ENCODE measurements around the gene FLYWCH1. TPM values are rescaled to one million over a fixed set of nuclear protein-coding genes. Genes with fewer than 3 reads are reported as not detected.

The FLYWCH1 gene, protein sequence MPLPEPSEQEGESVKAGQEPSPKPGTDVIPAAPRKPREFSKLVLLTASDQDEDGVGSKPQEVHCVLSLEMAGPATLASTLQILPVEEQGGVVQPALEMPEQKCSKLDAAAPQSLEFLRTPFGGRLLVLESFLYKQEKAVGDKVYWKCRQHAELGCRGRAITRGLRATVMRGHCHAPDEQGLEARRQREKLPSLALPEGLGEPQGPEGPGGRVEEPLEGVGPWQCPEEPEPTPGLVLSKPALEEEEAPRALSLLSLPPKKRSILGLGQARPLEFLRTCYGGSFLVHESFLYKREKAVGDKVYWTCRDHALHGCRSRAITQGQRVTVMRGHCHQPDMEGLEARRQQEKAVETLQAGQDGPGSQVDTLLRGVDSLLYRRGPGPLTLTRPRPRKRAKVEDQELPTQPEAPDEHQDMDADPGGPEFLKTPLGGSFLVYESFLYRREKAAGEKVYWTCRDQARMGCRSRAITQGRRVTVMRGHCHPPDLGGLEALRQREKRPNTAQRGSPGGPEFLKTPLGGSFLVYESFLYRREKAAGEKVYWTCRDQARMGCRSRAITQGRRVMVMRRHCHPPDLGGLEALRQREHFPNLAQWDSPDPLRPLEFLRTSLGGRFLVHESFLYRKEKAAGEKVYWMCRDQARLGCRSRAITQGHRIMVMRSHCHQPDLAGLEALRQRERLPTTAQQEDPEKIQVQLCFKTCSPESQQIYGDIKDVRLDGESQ
- 10 to 100 TPM; 30.1 to 67.4 (median 46.8) TPM for total RNA-seq

DNA sequence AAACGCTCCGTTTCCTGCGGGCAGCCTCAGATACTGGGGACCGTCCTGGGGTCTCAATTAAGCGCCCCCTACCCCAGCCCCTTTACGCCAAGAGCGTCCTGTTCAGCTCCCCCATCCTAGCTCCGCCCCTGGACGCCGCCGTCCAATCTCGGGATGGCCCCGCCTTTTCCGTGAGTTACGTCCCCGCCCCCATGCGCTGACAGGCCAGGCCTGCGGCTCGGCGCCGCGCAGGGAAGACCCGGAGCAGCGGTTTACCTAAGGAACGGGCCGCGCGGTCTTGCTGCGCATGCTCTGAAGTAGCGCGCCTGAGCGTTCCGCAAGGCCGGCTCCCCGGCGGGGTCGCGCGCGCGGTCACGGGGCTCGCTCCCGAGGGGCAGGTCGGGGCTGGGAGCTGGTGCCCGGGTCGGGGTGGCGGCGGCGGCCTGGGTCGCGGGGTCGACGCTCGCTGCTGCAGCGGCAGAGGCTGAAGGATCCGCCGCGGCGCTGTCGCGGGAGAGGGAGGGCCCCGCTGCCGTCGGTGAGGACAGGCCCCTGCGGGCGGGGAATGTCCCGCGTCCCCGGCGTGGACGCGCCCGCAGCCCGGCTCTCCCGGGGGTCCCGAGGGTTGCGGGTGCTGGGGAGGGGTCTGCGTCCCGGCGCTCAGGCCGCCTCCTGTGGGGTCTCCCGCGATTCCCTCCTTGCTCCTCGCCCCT, at the start of gene FLYWCH1:
Gene FLYWCH1 (plus strand): TSS at position 294 of the 692 bp plus-strand sequence. CDS start 17,755 bp downstream, outside the sequence.
- peaks cover 0 to 15% (median 2%) of the 10 kb centered on the region in 4 donors for H3K4me1 ChIP-seq
- H3K36me3 ChIP-seq, result peaks cover 0 to 20% (median 0%) of the 10 kb centered on the region in 3 donors
- DNase-seq, result peak; percentile 99 to 100 (median 99)
- H3K4me3 ChIP-seq, result peak within 1 kb of the TSS; percentile 76 to 89 (median 87)
- peak within 1 kb of the TSS; percentile 80 to 89 (median 86) for H3K27ac ChIP-seq
- H3K9me3 ChIP-seq, result no peaks in the 10 kb centered on the region
- H3K27me3 ChIP-seq, result no peaks in the 10 kb centered on the region
- peak; percentile 51 to 65 for TF ChIP-seq POLR2A (IDR thresholded peaks at IDR 0.05)
- TF ChIP-seq, protein P1, sequence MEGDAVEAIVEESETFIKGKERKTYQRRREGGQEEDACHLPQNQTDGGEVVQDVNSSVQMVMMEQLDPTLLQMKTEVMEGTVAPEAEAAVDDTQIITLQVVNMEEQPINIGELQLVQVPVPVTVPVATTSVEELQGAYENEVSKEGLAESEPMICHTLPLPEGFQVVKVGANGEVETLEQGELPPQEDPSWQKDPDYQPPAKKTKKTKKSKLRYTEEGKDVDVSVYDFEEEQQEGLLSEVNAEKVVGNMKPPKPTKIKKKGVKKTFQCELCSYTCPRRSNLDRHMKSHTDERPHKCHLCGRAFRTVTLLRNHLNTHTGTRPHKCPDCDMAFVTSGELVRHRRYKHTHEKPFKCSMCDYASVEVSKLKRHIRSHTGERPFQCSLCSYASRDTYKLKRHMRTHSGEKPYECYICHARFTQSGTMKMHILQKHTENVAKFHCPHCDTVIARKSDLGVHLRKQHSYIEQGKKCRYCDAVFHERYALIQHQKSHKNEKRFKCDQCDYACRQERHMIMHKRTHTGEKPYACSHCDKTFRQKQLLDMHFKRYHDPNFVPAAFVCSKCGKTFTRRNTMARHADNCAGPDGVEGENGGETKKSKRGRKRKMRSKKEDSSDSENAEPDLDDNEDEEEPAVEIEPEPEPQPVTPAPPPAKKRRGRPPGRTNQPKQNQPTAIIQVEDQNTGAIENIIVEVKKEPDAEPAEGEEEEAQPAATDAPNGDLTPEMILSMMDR (IDR thresholded peaks at IDR 0.05), result peak in 1 of 6 experiments; percentile 22

DNA sequence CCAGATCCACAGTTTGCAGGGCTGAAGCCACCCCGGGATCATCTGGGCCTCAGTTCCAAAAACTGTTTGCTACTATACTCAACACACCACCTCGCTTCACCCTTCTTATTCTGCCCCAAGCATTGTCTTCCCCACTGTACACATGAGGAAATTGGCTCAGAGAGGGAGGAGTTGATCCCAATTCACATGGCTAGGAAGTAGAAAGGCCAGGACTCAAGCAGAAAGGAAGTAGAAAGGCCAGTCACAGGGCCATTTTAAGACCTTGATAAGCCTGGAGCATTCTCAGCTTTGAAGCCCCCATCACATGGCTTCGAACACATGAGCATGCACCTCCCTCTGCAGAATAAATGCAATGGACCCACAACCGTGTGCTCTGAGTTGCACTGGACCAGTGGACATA, 46.1 kb upstream of the FLYWCH1 start:
- H3K27me3 ChIP-seq, result no peaks in the 10 kb centered on the region
- TF ChIP-seq POLR2A (IDR thresholded peaks at IDR 0.05), result no peak
- TF ChIP-seq, protein P1 (IDR thresholded peaks at IDR 0.05), result no peak
- no peaks in the 10 kb centered on the region for H3K36me3 ChIP-seq
- H3K9me3 ChIP-seq, result no peaks in the 10 kb centered on the region
- H3K4me1 ChIP-seq, result peaks cover 0 to 5% (median 2%) of the 10 kb centered on the region in 4 donors
- no peak overlapping the region for H3K4me3 ChIP-seq
- no peak for DNase-seq
- H3K27ac ChIP-seq, result no peak overlapping the region

DNA sequence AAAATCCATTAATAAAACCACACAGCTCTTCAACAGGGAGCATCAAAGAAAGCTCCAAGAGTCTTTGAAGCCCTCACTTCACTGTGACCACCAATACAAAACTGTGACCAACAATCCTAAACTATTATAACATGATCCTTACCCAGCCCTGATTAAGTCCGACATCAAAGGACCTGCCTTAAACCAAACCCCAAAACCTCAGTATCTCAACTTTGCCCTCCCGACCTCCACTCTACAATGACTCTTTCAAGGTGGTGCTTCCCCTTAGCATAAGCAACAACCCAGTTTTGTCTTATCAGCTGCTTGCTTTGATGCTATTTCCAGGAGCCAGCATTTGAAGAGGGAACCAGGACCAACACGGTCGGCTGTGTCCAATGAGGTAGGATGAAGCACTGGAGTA, 45.3 kb upstream of the FLYWCH1 start:
- no peak overlapping the region for H3K4me3 ChIP-seq
- H3K36me3 ChIP-seq, result no peaks in the 10 kb centered on the region
- no peak overlapping the region for H3K27ac ChIP-seq
- peaks cover 0 to 5% (median 2%) of the 10 kb centered on the region in 4 donors for H3K4me1 ChIP-seq
- H3K27me3 ChIP-seq, result no peaks in the 10 kb centered on the region
- H3K9me3 ChIP-seq, result no peaks in the 10 kb centered on the region
- peak in 1 of 3 donors; percentile 34 for DNase-seq
- TF ChIP-seq POLR2A (IDR thresholded peaks at IDR 0.05), result no peak

DNA sequence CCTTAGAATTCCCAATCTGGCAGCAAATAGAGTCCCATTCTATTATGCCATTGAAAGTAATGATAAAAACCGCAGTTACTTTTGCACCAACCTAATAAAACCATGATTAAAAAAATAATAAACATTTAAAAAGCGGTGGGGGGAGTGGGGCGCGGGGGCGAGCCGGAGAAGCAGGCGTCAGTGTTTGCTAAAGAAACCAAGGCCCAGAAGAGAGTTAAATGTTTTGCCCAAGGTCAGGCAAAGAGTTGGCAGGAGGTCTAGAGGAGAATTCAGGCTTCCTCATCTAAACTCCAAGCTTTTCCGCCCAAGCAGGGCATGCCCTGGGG, 44.1 kb upstream of the FLYWCH1 start:
- peaks cover 0 to 5% (median 2%) of the 10 kb centered on the region in 4 donors for H3K4me1 ChIP-seq
- TF ChIP-seq POLR2A (IDR thresholded peaks at IDR 0.05), result no peak
- TF ChIP-seq, protein P1 (IDR thresholded peaks at IDR 0.05), result no peak

DNA sequence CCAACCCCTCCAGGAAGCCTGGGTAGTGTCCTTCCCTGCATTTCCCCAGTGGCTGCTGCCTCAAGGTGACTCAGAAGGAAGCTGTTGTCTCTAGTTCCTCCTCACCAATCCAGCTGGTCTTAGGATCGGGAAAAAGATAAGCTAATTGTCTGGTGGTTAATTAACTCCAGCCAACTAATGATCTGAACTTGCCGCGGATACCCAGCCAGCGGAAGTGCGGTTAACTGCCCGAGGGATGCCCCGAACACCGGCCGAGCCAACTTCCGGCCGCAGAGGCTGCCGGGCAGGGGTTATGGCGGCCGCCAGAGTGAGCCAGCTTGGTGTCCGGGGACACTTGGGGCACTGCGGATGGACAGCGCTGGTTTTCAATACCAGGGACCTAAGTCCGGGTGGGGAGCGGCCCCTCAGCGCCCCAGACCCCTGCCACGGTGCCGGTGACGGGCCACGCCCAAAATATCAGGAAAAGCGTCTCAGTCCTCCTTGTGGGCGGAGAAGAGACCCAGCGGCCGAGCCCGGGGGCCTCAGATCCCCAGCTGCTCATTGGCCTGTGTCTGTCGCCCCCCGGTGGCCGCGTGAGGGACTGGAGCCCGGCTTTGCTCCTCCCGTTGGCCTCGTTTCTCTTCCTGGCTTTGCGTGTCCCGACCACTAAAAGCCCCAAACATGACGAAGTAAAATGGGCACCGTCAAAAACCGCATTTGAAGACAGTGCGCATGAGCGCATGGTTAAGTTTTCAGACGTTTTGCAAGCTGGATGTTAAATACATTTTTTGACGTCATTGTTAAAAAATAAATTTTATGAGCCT, 43.5 kb upstream of the FLYWCH1 start:
- Histone ChIP-seq H3K4me1 (peaks cover 0 to 5% (median 2%) of the 10 kb centered on the region in 4 donors), H3K36me3 (no peaks in the 10 kb centered on the region), H3K9me3 (no peaks in the 10 kb centered on the region), H3K4me3 (peak overlapping the region; percentile 63 to 82 (median 71)), H3K27me3 (no peaks in the 10 kb centered on the region), H3K27ac (peak overlapping the region; percentile 86 to 91 (median 88))
- TF ChIP-seq, protein P1 (IDR thresholded peaks at IDR 0.05), result peak; percentile 94 to 99 (median 97)
- TF ChIP-seq POLR2A (IDR thresholded peaks at IDR 0.05), result peak; percentile 32 to 55
- peak; percentile 94 to 98 (median 95) for DNase-seq

More for the DNA sequence above, 44.1 kb upstream of the FLYWCH1 start:
- peak overlapping the region; percentile 86 to 91 (median 88) for H3K27ac ChIP-seq
- no peaks in the 10 kb centered on the region for H3K27me3 ChIP-seq
- peak in 1 of 3 donors; percentile 35 for DNase-seq
- peak overlapping the region; percentile 63 to 82 (median 71) for H3K4me3 ChIP-seq
- no peaks in the 10 kb centered on the region for H3K9me3 ChIP-seq
- H3K36me3 ChIP-seq, result no peaks in the 10 kb centered on the region

Data from Peyer's patch (tissue), 4 donors.